Measurements from ENCODE around the gene CAPN3. TPM values are rescaled to one million over a fixed set of nuclear protein-coding genes. Genes with fewer than 3 reads are reported as not detected.

The CAPN3 gene
- total and polyA plus RNA-seq, 2 donors from 2014 or later = 12.9 to 39.7 TPM

DNA sequence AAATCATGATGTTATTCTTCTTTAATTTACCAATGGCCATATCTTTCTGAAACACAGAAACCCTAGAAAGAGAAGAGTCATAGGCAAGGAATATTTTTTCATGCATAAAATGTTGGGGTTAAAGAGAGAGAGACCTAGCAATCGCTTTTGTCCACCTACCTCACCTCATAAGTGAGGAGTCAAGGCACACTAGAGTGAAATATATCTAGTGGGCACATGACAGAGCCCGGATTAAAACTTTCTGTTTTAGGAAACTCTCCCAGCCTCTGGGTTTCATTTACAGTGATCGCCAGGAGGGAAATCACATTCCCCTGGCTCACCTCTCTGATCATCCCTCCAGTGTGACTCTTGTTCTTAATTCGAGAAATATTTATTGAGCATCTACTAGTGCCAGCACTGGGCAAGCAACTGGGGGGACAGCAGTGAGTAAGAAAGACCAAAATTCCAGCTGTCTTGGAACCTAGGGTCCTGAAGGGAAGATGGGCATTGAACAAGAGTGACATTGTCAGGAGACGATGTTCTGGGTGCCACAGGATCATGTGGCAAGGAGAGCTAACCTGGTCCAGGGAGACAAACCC, 1.3 kb downstream of the CAPN3 start:
- Histone ChIP-seq H3K9ac (ENCODE audit: low read length in 3 of 3) (no peak overlapping the region), H3K4me1 (ENCODE audit: control insufficient read depth in 2 of 3, insufficient read depth in 2 of 3, low read depth in 1 of 3, low read length in 3 of 3) (no peaks in the 10 kb centered on the region), H3K9me3 (ENCODE audit: control insufficient read depth in 2 of 3, insufficient read depth in 1 of 3, low read length in 3 of 3) (no peaks in the 10 kb centered on the region), H3K36me3 (ENCODE audit: control insufficient read depth in 2 of 3, insufficient read depth in 3 of 3, low read length in 3 of 3) (peaks cover 0 to 6% (median 2%) of the 10 kb centered on the region in 3 donors), H3K27me3 (ENCODE audit: control insufficient read depth, insufficient read depth, low read length) (no peaks in the 10 kb centered on the region), H3K27ac (ENCODE audit: low read depth in 2 of 2, low read length in 2 of 2) (no peak overlapping the region), H3K4me3 (ENCODE audit: low read length in 3 of 3) (no peak overlapping the region)
- FAIRE-seq (no peak), DNase-seq (no peak)
- intact Hi-C loops (cut with DNase I) = no loop called here
- TF ChIP-seq CTCF (IDR thresholded peaks at IDR 0.05; ENCODE audit: borderline replicate concordance, extremely low read depth, insufficient read depth) = no peak

GRCh38 chr15:42363487-42363886, 4.2 kb downstream of the CAPN3 start:
- Histone ChIP-seq H3K9me3 (ENCODE audit: control insufficient read depth in 2 of 3, insufficient read depth in 1 of 3, low read length in 3 of 3) (no peaks in the 10 kb centered on the region), H3K27me3 (ENCODE audit: control insufficient read depth, insufficient read depth, low read length) (no peaks in the 10 kb centered on the region), H3K36me3 (ENCODE audit: control insufficient read depth in 2 of 3, insufficient read depth in 3 of 3, low read length in 3 of 3) (no peaks in the 10 kb centered on the region), H3K4me1 (ENCODE audit: control insufficient read depth in 2 of 3, insufficient read depth in 2 of 3, low read depth in 1 of 3, low read length in 3 of 3) (no peaks in the 10 kb centered on the region), H3K27ac (ENCODE audit: low read depth in 2 of 2, low read length in 2 of 2) (no peak overlapping the region), H3K4me3 (ENCODE audit: low read length in 3 of 3) (no peak overlapping the region), H3K9ac (ENCODE audit: low read length in 3 of 3) (no peak overlapping the region)
- no peak for FAIRE-seq
- TF ChIP-seq CTCF (IDR thresholded peaks at IDR 0.05; ENCODE audit: borderline replicate concordance, extremely low read depth, insufficient read depth) = no peak
- intact Hi-C loops (cut with DNase I) = no loop called here
- DNase-seq = no peak

- intact Hi-C loops (cut with DNase I) = no loop called here
- Histone ChIP-seq H3K9me3 (ENCODE audit: control insufficient read depth in 2 of 3, insufficient read depth in 1 of 3, low read length in 3 of 3) (no peaks in the 10 kb centered on the region), H3K36me3 (ENCODE audit: control insufficient read depth in 2 of 3, insufficient read depth in 3 of 3, low read length in 3 of 3) (no peaks in the 10 kb centered on the region), H3K27me3 (ENCODE audit: control insufficient read depth, insufficient read depth, low read length) (no peaks in the 10 kb centered on the region), H3K9ac (ENCODE audit: low read length in 3 of 3) (no peak overlapping the region), H3K27ac (ENCODE audit: low read depth in 2 of 2, low read length in 2 of 2) (no peak overlapping the region), H3K4me3 (ENCODE audit: low read length in 3 of 3) (no peak overlapping the region), H3K4me1 (ENCODE audit: control insufficient read depth in 2 of 3, insufficient read depth in 2 of 3, low read depth in 1 of 3, low read length in 3 of 3) (no peaks in the 10 kb centered on the region)
- DNase-seq (no peak), FAIRE-seq (no peak)
- TF ChIP-seq CTCF (IDR thresholded peaks at IDR 0.05; ENCODE audit: borderline replicate concordance, extremely low read depth, insufficient read depth) = no peak
Measured at GRCh38 chr15:42363942-42364341, 4.6 kb downstream of the CAPN3 start.

DNA sequence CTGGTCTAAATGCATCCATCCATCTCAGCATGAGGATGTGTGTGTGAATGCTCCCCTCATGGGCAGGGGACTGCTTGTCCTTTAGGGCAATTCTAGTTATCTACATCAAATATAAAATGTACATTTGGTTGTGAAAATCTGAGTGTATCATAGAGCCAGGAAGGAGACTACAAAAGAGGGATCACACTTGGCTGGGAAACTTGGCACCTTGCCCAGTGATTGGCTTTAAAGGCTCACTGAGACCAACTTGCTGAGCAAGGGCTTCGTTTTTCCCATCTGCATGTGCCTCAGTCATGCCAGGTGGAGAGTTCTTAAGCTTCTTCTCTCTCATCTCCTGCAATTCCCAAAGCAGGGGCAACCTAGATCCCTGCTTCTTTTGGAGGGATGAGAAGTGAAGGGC, 5.2 kb downstream of the CAPN3 start:
- DNase-seq = peak in 1 of 5 donors; percentile 48
- Histone ChIP-seq H3K36me3 (ENCODE audit: control insufficient read depth in 2 of 3, insufficient read depth in 3 of 3, low read length in 3 of 3) (no peaks in the 10 kb centered on the region), H3K9ac (ENCODE audit: low read length in 3 of 3) (no peak overlapping the region), H3K4me1 (ENCODE audit: control insufficient read depth in 2 of 3, insufficient read depth in 2 of 3, low read depth in 1 of 3, low read length in 3 of 3) (no peaks in the 10 kb centered on the region), H3K9me3 (ENCODE audit: control insufficient read depth in 2 of 3, insufficient read depth in 1 of 3, low read length in 3 of 3) (no peaks in the 10 kb centered on the region), H3K27ac (ENCODE audit: low read depth in 2 of 2, low read length in 2 of 2) (no peak overlapping the region), H3K4me3 (ENCODE audit: low read length in 3 of 3) (no peak overlapping the region), H3K27me3 (ENCODE audit: control insufficient read depth, insufficient read depth, low read length) (no peaks in the 10 kb centered on the region)
- no peak for TF ChIP-seq CTCF (IDR thresholded peaks at IDR 0.05; ENCODE audit: borderline replicate concordance, extremely low read depth, insufficient read depth)
- no peak for FAIRE-seq
- intact Hi-C loops (cut with DNase I) = no loop called here

Data from kidney (tissue), 14 donors.